Activated CD8-positive, alpha-beta memory T cell treated with anti-CD3 and anti-CD28 coated beads for 48 hours (primary cell): ENCODE data around the gene CNNM1.

Source experiments
- DNase-seq, 3 experiments: peaks; one replicate each; pipeline ENCODE4 v3.0.0-alpha.2; 2020; ENCODE audit warnings: low read depth in 2 of 3, low spot score in 2 of 3

Gene CNNM1

GRCh38 chr10:99337311-99337811, 8.2 kb downstream of the CNNM1 start:
- no peak for DNase-seq

- no peak for DNase-seq
Observed at GRCh38 chr10:99337901-99338300, 8.7 kb downstream of the CNNM1 start.

GRCh38 chr10:99339077-99339476, 9.9 kb downstream of the CNNM1 start:
- no peak for DNase-seq

GRCh38 chr10:99339563-99340047, 10.4 kb downstream of the CNNM1 start:
- DNase-seq: no peak

- no peak for DNase-seq
Observed at GRCh38 chr10:99340650-99341049, 11.5 kb downstream of the CNNM1 start.

GRCh38 chr10:99341248-99341647, 12.1 kb downstream of the CNNM1 start:
- DNase-seq: no peak

GRCh38 chr10:99341860-99342490, 12.8 kb downstream of the CNNM1 start:
- DNase-seq: no peak

- no peak for DNase-seq
Observed at GRCh38 chr10:99343262-99343661, 14.1 kb downstream of the CNNM1 start.

- no peak for DNase-seq
Observed at GRCh38 chr10:99344715-99345114, 15.6 kb downstream of the CNNM1 start.

- DNase-seq: no peak
Observed at GRCh38 chr10:99345350-99345749, 16.2 kb downstream of the CNNM1 start.

- no peak for DNase-seq
Observed at GRCh38 chr10:99346247-99346646, 17.1 kb downstream of the CNNM1 start.

GRCh38 chr10:99347672-99348071, 18.5 kb downstream of the CNNM1 start:
- no peak for DNase-seq

GRCh38 chr10:99353182-99353581, 24.0 kb downstream of the CNNM1 start:
- no peak for DNase-seq

GRCh38 chr10:99357691-99358090, 28.5 kb downstream of the CNNM1 start:
- DNase-seq: no peak

- no peak for DNase-seq
Observed at GRCh38 chr10:99358101-99358500, 28.9 kb downstream of the CNNM1 start.

GRCh38 chr10:99360934-99361333, 31.8 kb downstream of the CNNM1 start:
- no peak for DNase-seq

- no peak for DNase-seq
Observed at GRCh38 chr10:99364125-99364524, 35.0 kb downstream of the CNNM1 start.

- no peak for DNase-seq
Observed at GRCh38 chr10:99365311-99365710, 36.2 kb downstream of the CNNM1 start.

- DNase-seq: no peak
Observed at GRCh38 chr10:99365736-99366135, 36.6 kb downstream of the CNNM1 start.

GRCh38 chr10:99366666-99367065, 37.5 kb downstream of the CNNM1 start:
- DNase-seq: no peak

- no peak for DNase-seq
Observed at GRCh38 chr10:99368646-99369045, 39.5 kb downstream of the CNNM1 start.

GRCh38 chr10:99369126-99369525, 40.0 kb downstream of the CNNM1 start:
- DNase-seq: no peak

GRCh38 chr10:99369551-99369950, 40.4 kb downstream of the CNNM1 start:
- DNase-seq: no peak
